K562 (cell line): ENCODE results near the gene GPR157.

Experiments
- ZNF280B ChIP-seq: fragments of 250-450 bp; sonication (Bioruptor Pico); IDR thresholded peaks from 2 replicates; pipeline ENCODE4 v1.5.1; 2021; ENCODE audit warnings: mild to moderate bottlenecking
- ZNF431 ChIP-seq: sonication (generic); formaldehyde crosslinking; IDR thresholded peaks from 2 replicates; pipeline ENCODE4 v1.8.0; 2022; ENCODE audit warnings: mild to moderate bottlenecking, missing genetic modification reagents

GRCh38 chr1:9155879-9156278, 27.0 kb upstream of the GPR157 start:
- TF ChIP-seq ZNF431 (CRISPR knock-in tag): no peak
- no peak for TF ChIP-seq ZNF280B (CRISPR knock-in tag)
